HG03139 (cell line): ENCODE measurements around the gene LSMEM2.

Experiments
- ATAC-seq: cut with Tn5 transposase; IDR thresholded peaks from one replicate; pipeline ENCODE4 v1.9.1; 2021; ENCODE audit not compliant: unreplicated experiment

The LSMEM2 gene

DNA sequence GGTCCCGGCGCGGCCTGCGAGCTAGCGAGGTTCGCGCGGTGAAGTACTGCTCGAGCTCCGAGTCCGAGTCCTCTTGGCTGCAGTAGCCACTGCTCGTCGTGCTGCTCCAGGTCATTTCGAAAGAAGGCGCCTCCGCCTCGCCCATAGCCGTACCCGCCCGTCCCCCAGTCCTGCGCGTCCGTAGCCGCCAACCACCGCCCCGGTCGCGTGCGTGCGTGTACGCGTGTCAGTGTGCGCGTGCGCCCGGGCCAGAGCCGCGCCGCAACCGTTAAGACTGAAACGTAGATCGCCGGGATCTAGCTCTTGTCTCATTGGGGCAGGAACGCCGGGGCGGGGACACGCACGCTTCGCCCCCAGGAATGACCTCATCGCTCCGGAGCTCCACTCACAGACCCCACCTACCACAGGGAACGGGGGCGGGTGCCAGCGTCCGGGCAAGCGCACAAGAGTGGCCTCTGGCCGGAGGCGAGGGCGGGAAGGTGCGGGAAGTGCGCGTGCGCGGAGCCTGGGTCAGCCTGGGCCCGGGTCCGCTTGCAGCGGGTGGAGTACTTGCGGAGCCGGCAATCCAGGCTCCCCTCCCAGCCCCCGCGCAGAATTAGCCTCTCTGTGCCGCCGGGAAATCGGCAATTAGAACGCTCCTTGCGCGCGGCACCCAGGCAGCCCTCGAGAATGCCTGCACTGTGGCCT, 58.4 kb downstream of the LSMEM2 start:
- ATAC-seq, result peak; percentile 75
